Thoracic aorta (tissue), 2 donors: ENCODE data around the gene MINDY2. TPM values are rescaled to one million over a fixed set of nuclear protein-coding genes. Genes with fewer than 3 reads are reported as not detected.

Source experiments
- ATAC-seq: fragments of 150-250 bp; one replicate; pipeline ENCODE4 v1.8.0; 2017; ENCODE audit warnings: low read depth; ENCODE audit not compliant: insufficient number of reproducible peaks, low FRiP score
- DNase-seq: peaks from one replicate; pipeline ENCODE4 v3.0.0-alpha.2; 2020; ENCODE audit warnings: low spot score
- H3K27ac ChIP-seq, 2 donors: fragments of 200-600 bp; sonication (generic); 1 replicate in 1 of 2; 2 replicates in 1 of 2; pipeline ENCODE4 v1.5.1; 2016; ENCODE audit warnings: mild to moderate bottlenecking in 2 of 2, moderate library complexity in 2 of 2
- H3K27me3 ChIP-seq: fragments of 200-600 bp; sonication (generic); replicated peaks from 2 replicates; pipeline ENCODE4 v1.6.0; 2016; ENCODE audit warnings: mild to moderate bottlenecking; ENCODE audit not compliant: insufficient read depth
- H3K36me3 ChIP-seq: fragments of 200-600 bp; sonication (generic); one replicate; pipeline ENCODE4 v1.5.1; 2016
- H3K4me1 ChIP-seq, 2 donors: fragments of 200-600 bp; sonication (generic); 1 replicate in 1 of 2; 2 replicates in 1 of 2; pipeline versions ENCODE4 v1.5.1 to v1.6.0; 2016; ENCODE audit warnings: low read depth in 2 of 2, mild to moderate bottlenecking in 1 of 2; ENCODE audit not compliant: control insufficient read depth in 1 of 2
- H3K4me3 ChIP-seq: fragments of 200-600 bp; sonication (generic); 2 replicates; pipeline ENCODE4 v1.5.1; 2016; ENCODE audit warnings: mild to moderate bottlenecking
- H3K9me3 ChIP-seq: fragments of 200-600 bp; sonication (generic); 2 replicates; pipeline ENCODE4 v1.5.1; 2016
- CTCF ChIP-seq: fragments of 200-600 bp; sonication (generic); IDR thresholded peaks from one replicate; pipeline ENCODE4 v1.5.1; 2019; ENCODE audit warnings: antibody characterized with exemption
- total RNA-seq, 2 donors: library from RNA; depleted of rRNA; stranded (reverse); fragments of >200 nt; gene quantifications; one replicate each; pipeline versions ENCODE4 v1.1.0 to v1.2.3, GENCODE V29; 2016

MINDY2 gene
- total RNA-seq, 2 donors from 2014 or later = 32.0 to 39.4 TPM

- peak overlapping the region; percentile 95 for H3K4me3 ChIP-seq
- DNase-seq (no peak), ATAC-seq (peak; percentile 27)
- peak overlapping the region; percentile 94 to 98 for H3K27ac ChIP-seq
- H3K36me3 ChIP-seq = no peaks in the 10 kb centered on the region
- peaks cover 22 to 45% of the 10 kb centered on the region in 2 donors for H3K4me1 ChIP-seq
- H3K9me3 ChIP-seq = no peaks in the 10 kb centered on the region
- no peaks in the 10 kb centered on the region for H3K27me3 ChIP-seq
- no peak for TF ChIP-seq CTCF
These were observed 634 bp downstream of the MINDY2 start for GRCh38 chr15:58771621-58772250.

- TF ChIP-seq CTCF = no peak
- ATAC-seq (no peak), DNase-seq (no peak)
- Histone ChIP-seq H3K4me3 (peak overlapping the region; percentile 95), H3K27ac (peak overlapping the region; percentile 94 to 98), H3K9me3 (no peaks in the 10 kb centered on the region), H3K27me3 (no peaks in the 10 kb centered on the region), H3K4me1 (peaks cover 25 to 45% of the 10 kb centered on the region in 2 donors), H3K36me3 (no peaks in the 10 kb centered on the region)
These were observed 1.9 kb downstream of the MINDY2 start for GRCh38 chr15:58773024-58773423.

GRCh38 chr15:58775402-58775801 is 4.3 kb downstream of the MINDY2 start:
- no peak for ATAC-seq

GRCh38 chr15:58777107-58777506 is 6.0 kb downstream of the MINDY2 start:
- no peak for TF ChIP-seq CTCF
- Histone ChIP-seq H3K27ac (no peak overlapping the region), H3K4me1 (peaks cover 23 to 42% of the 10 kb centered on the region in 2 donors), H3K36me3 (no peaks in the 10 kb centered on the region), H3K4me3 (no peak overlapping the region), H3K27me3 (no peaks in the 10 kb centered on the region), H3K9me3 (no peaks in the 10 kb centered on the region)
- DNase-seq (no peak), ATAC-seq (no peak)

More at GRCh38 chr15:58775402-58775801, 4.3 kb downstream of the MINDY2 start:
- Histone ChIP-seq H3K36me3 (no peaks in the 10 kb centered on the region), H3K27ac (no peak overlapping the region), H3K4me3 (no peak overlapping the region), H3K27me3 (no peaks in the 10 kb centered on the region), H3K4me1 (peaks cover 21 to 42% of the 10 kb centered on the region in 2 donors), H3K9me3 (no peaks in the 10 kb centered on the region)
- no peak for TF ChIP-seq CTCF
- DNase-seq = no peak

- no peak overlapping the region for H3K27ac ChIP-seq
- ATAC-seq = no peak
- H3K27me3 ChIP-seq = no peaks in the 10 kb centered on the region
- no peak overlapping the region for H3K4me3 ChIP-seq
- H3K4me1 ChIP-seq = peaks cover 18 to 31% of the 10 kb centered on the region in 2 donors
- H3K36me3 ChIP-seq = no peaks in the 10 kb centered on the region
- no peak for TF ChIP-seq CTCF
- H3K9me3 ChIP-seq = no peaks in the 10 kb centered on the region
- no peak for DNase-seq
These were observed 8.5 kb downstream of the MINDY2 start for GRCh38 chr15:58779554-58779953.
